HAP-1 (cell line): ENCODE measurements around the gene DCAF15.
"Not testable (repeated sequence)": the region's sequence is repeated elsewhere in the genome, so short reads cannot be mapped to it uniquely, and the experiment has no call there.

Source experiments
- DNase-seq, 2 experiments: peaks; one replicate each; pipeline ENCODE4 v3.0.0-alpha.2; 2016 to 2020; ENCODE audit warnings: low spot score in 2 of 2
- H3K27me3 ChIP-seq: fragments of 250-450 bp; sonication (Bioruptor Pico); 2 replicates; pipeline ENCODE4 v1.5.1; 2020; ENCODE audit warnings: low read depth, mild to moderate bottlenecking, moderate library complexity
- H3K36me3 ChIP-seq: fragments of 250-450 bp; sonication (Bioruptor Pico); replicated peaks from 2 replicates; pipeline ENCODE4 v1.5.1; 2020; ENCODE audit warnings: mild to moderate bottlenecking
- H3K4me1 ChIP-seq: fragments of 250-450 bp; sonication (Bioruptor Pico); 2 replicates; pipeline ENCODE4 v1.5.1; 2020; ENCODE audit warnings: mild to moderate bottlenecking
- H3K4me3 ChIP-seq: fragments of 250-450 bp; sonication (Bioruptor Pico); 2 replicates; pipeline ENCODE4 v1.5.1; 2020; ENCODE audit warnings: mild to moderate bottlenecking, moderate library complexity
- H3K9me3 ChIP-seq: fragments of 250-450 bp; sonication (Bioruptor Pico); 2 replicates; pipeline ENCODE4 v1.5.1; 2020; ENCODE audit warnings: mild to moderate bottlenecking, moderate library complexity
- in situ Hi-C: fragments of 300-500 bp; cut with MboI; formaldehyde crosslinking; loops from 3 replicates; pipeline ENCODE4 v1.14.3; 2020; ENCODE audit warnings: low sequenced_read_pairs, inconsistent platforms, mixed read lengths

The DCAF15 gene

GRCh38 chr19:13968383-13968935, 16.1 kb downstream of the DCAF15 start:
- no peak for DNase-seq
- Histone ChIP-seq H3K9me3 (no peaks in the 10 kb centered on the region), H3K36me3 (peaks cover 18% of the 10 kb centered on the region), H3K4me3 (no peak overlapping the region), H3K4me1 (no peaks in the 10 kb centered on the region), H3K27me3 (no peaks in the 10 kb centered on the region)
- in situ Hi-C loops: no loop called here

- peaks cover 18% of the 10 kb centered on the region for H3K36me3 ChIP-seq
- H3K9me3 ChIP-seq: no peaks in the 10 kb centered on the region
- no peak for DNase-seq
- no peak overlapping the region for H3K4me3 ChIP-seq
- H3K4me1 ChIP-seq: no peaks in the 10 kb centered on the region
- in situ Hi-C loops: no loop called here
- no peaks in the 10 kb centered on the region for H3K27me3 ChIP-seq
Observed at GRCh38 chr19:13968999-13969398, 16.7 kb downstream of the DCAF15 start.

- Histone ChIP-seq H3K4me1 (no peaks in the 10 kb centered on the region), H3K9me3 (no peaks in the 10 kb centered on the region), H3K4me3 (no peak overlapping the region), H3K27me3 (no peaks in the 10 kb centered on the region), H3K36me3 (peaks cover 18% of the 10 kb centered on the region)
- DNase-seq: no peak
- in situ Hi-C loops: no loop called here
Observed at GRCh38 chr19:13969897-13970296, 17.6 kb downstream of the DCAF15 start.

GRCh38 chr19:13971868-13972267, 19.6 kb downstream of the DCAF15 start:
- H3K4me3 ChIP-seq, DNase-seq, H3K9me3 ChIP-seq, H3K4me1 ChIP-seq, H3K27me3 ChIP-seq, in situ Hi-C loops: not testable (repeated sequence)
- H3K36me3 ChIP-seq: peaks cover 20% of the 10 kb centered on the region

- in situ Hi-C loops: no loop called here
Observed at GRCh38 chr19:13972368-13973155, 20.3 kb downstream of the DCAF15 start.

GRCh38 chr19:13973479-13973878, 21.2 kb downstream of the DCAF15 start:
- H3K27me3 ChIP-seq, H3K9me3 ChIP-seq, DNase-seq, in situ Hi-C loops, H3K4me1 ChIP-seq, H3K4me3 ChIP-seq: not testable (repeated sequence)
- peaks cover 16% of the 10 kb centered on the region for H3K36me3 ChIP-seq

More at GRCh38 chr19:13972368-13973155, 20.3 kb downstream of the DCAF15 start:
- no peaks in the 10 kb centered on the region for H3K4me1 ChIP-seq
- H3K27me3 ChIP-seq: no peaks in the 10 kb centered on the region
- no peak for DNase-seq
- H3K9me3 ChIP-seq: no peaks in the 10 kb centered on the region
- H3K36me3 ChIP-seq: peaks cover 19% of the 10 kb centered on the region
- H3K4me3 ChIP-seq: no peak overlapping the region

- H3K36me3 ChIP-seq: peaks cover 15% of the 10 kb centered on the region
- H3K4me3 ChIP-seq: no peak overlapping the region
- peak in 1 of 2 experiments; percentile 52 for DNase-seq
- no peaks in the 10 kb centered on the region for H3K27me3 ChIP-seq
- H3K9me3 ChIP-seq: no peaks in the 10 kb centered on the region
- H3K4me1 ChIP-seq: no peaks in the 10 kb centered on the region
- in situ Hi-C loops: no loop called here
Observed at GRCh38 chr19:13974073-13974472, 21.8 kb downstream of the DCAF15 start.

GRCh38 chr19:13975870-13976269, 23.6 kb downstream of the DCAF15 start:
- Histone ChIP-seq H3K9me3 (no peaks in the 10 kb centered on the region), H3K4me1 (no peaks in the 10 kb centered on the region), H3K36me3 (peaks cover 15% of the 10 kb centered on the region), H3K4me3 (no peak overlapping the region), H3K27me3 (no peaks in the 10 kb centered on the region)
- no peak for DNase-seq
- in situ Hi-C loops: no loop called here

- Histone ChIP-seq H3K4me3 (no peak overlapping the region), H3K36me3 (peaks cover 15% of the 10 kb centered on the region; the same call in 1 of the 2 replicates), H3K9me3 (no peaks in the 10 kb centered on the region), H3K4me1 (no peaks in the 10 kb centered on the region), H3K27me3 (no peaks in the 10 kb centered on the region)
- no peak for DNase-seq
- in situ Hi-C loops: no loop called here
Observed at GRCh38 chr19:13976446-13976845, 24.1 kb downstream of the DCAF15 start.

GRCh38 chr19:13977803-13978202, 25.5 kb downstream of the DCAF15 start:
- Histone ChIP-seq H3K4me1 (no peaks in the 10 kb centered on the region), H3K27me3 (no peaks in the 10 kb centered on the region), H3K9me3 (no peaks in the 10 kb centered on the region), H3K36me3 (peaks cover 15% of the 10 kb centered on the region), H3K4me3 (no peak overlapping the region)
- no peak for DNase-seq
- in situ Hi-C loops: no loop called here

- DNase-seq: peak in 1 of 2 experiments; percentile 58
- Histone ChIP-seq H3K9me3 (no peaks in the 10 kb centered on the region), H3K4me1 (no peaks in the 10 kb centered on the region), H3K36me3 (peaks cover 15% of the 10 kb centered on the region), H3K27me3 (no peaks in the 10 kb centered on the region), H3K4me3 (no peak overlapping the region)
- in situ Hi-C loops: no loop called here
Observed at GRCh38 chr19:13978351-13979243, 26.3 kb downstream of the DCAF15 start.

- no peaks in the 10 kb centered on the region for H3K27me3 ChIP-seq
- no peak overlapping the region for H3K4me3 ChIP-seq
- DNase-seq: no peak
- H3K36me3 ChIP-seq: peaks cover 15% of the 10 kb centered on the region
- no peaks in the 10 kb centered on the region for H3K9me3 ChIP-seq
- in situ Hi-C loops: no loop called here
- H3K4me1 ChIP-seq: no peaks in the 10 kb centered on the region
Observed at GRCh38 chr19:13979244-13979615, 26.9 kb downstream of the DCAF15 start.

- Histone ChIP-seq H3K4me1 (no peaks in the 10 kb centered on the region), H3K4me3 (no peak overlapping the region)
- in situ Hi-C loops: no loop called here
Observed at GRCh38 chr19:13979686-13980085, 27.4 kb downstream of the DCAF15 start.

GRCh38 chr19:13980340-13980739, 28.0 kb downstream of the DCAF15 start:
- DNase-seq: no peak
- Histone ChIP-seq H3K27me3 (no peaks in the 10 kb centered on the region), H3K4me1 (no peaks in the 10 kb centered on the region), H3K4me3 (no peak overlapping the region), H3K9me3 (no peaks in the 10 kb centered on the region), H3K36me3 (peaks cover 14% of the 10 kb centered on the region)
- in situ Hi-C loops: no loop called here

More at GRCh38 chr19:13979686-13980085, 27.4 kb downstream of the DCAF15 start:
- H3K36me3 ChIP-seq: peaks cover 15% of the 10 kb centered on the region
- no peaks in the 10 kb centered on the region for H3K27me3 ChIP-seq
- no peak for DNase-seq
- no peaks in the 10 kb centered on the region for H3K9me3 ChIP-seq
